Non-pigmented ciliary epithelial cell (primary cell): ENCODE results near the gene NGLY1.
A peak's percentile ranks its signal among the peaks of the same experiment; 100 is the strongest.

Experiments used
- DNase-seq: peaks from one replicate; pipeline ENCODE4 v3.0.0-alpha.2; 2010; ENCODE audit warnings: low read depth

The NGLY1 gene

GRCh38 chr3:25784971-25785370, 1.7 kb upstream of the NGLY1 start:
- no peak for DNase-seq

- no peak for DNase-seq
Measured at GRCh38 chr3:25783661-25784512, 644 bp upstream of the NGLY1 start.

GRCh38 chr3:25782636-25782937, 656 bp downstream of the NGLY1 start:
- no peak for DNase-seq

- no peak for DNase-seq
Measured at GRCh38 chr3:25781758-25782594, 1.3 kb downstream of the NGLY1 start.

GRCh38 chr3:25781145-25781757, 2.0 kb downstream of the NGLY1 start:
- no peak for DNase-seq

GRCh38 chr3:25780618-25781017, 2.6 kb downstream of the NGLY1 start:
- no peak for DNase-seq

- no peak for DNase-seq
Measured at GRCh38 chr3:25775936-25776335, 7.3 kb downstream of the NGLY1 start.

GRCh38 chr3:25768851-25769250, 14.4 kb downstream of the NGLY1 start:
- DNase-seq, result no peak

GRCh38 chr3:25751725-25752124, 31.5 kb downstream of the NGLY1 start:
- DNase-seq, result no peak

GRCh38 chr3:25751048-25751447, 32.2 kb downstream of the NGLY1 start:
- no peak for DNase-seq

- no peak for DNase-seq
Measured at GRCh38 chr3:25749031-25749581, 34.1 kb downstream of the NGLY1 start.

- DNase-seq, result no peak
Measured at GRCh38 chr3:25748189-25748588, 35.1 kb downstream of the NGLY1 start.

- peak; percentile 1 for DNase-seq
Measured at GRCh38 chr3:25747033-25747432, 36.2 kb downstream of the NGLY1 start.

GRCh38 chr3:25744470-25744869, 38.8 kb downstream of the NGLY1 start:
- DNase-seq, result no peak

GRCh38 chr3:25728101-25728500, 55.1 kb downstream of the NGLY1 start:
- DNase-seq, result no peak

- DNase-seq, result no peak
Measured at GRCh38 chr3:25727316-25727715, 55.9 kb downstream of the NGLY1 start.

- no peak for DNase-seq
Measured at GRCh38 chr3:25725810-25726209, 57.4 kb downstream of the NGLY1 start.

GRCh38 chr3:25724948-25725645, 58.1 kb downstream of the NGLY1 start:
- no peak for DNase-seq

GRCh38 chr3:25723802-25724201, 59.4 kb downstream of the NGLY1 start:
- no peak for DNase-seq

- DNase-seq, result no peak
Measured at GRCh38 chr3:25719321-25719720, 63.9 kb downstream of the NGLY1 start.

- no peak for DNase-seq
Measured at GRCh38 chr3:25713341-25713985, 69.8 kb downstream of the NGLY1 start.

GRCh38 chr3:25711090-25711489, 72.2 kb downstream of the NGLY1 start:
- no peak for DNase-seq
